Keratinocyte (primary cell): ENCODE measurements around the gene TRA2B. TPM values are rescaled to one million over a fixed set of nuclear protein-coding genes. Genes with fewer than 3 reads are reported as not detected.

Experiments
- DNase-seq: peaks from one replicate; pipeline ENCODE4 v3.0.0-alpha.2; 2011; ENCODE audit warnings: low read depth, missing footprints, low spot score
- FAIRE-seq: peaks from 2 replicates; lab custom pipeline; 2011; peaks lifted over from hg19 to GRCh38; lab: Jason Lieb, UNC
- H2AFZ ChIP-seq: 2 replicates; pipeline ENCODE4 v1.6.0; 2012; ENCODE audit warnings: low read length, control low read depth, inconsistent platforms; ENCODE audit not compliant: control insufficient read depth
- H3K27ac ChIP-seq: 2 replicates; pipeline ENCODE4 v1.5.1; 2011; ENCODE audit warnings: low read length; ENCODE audit not compliant: control insufficient read depth, insufficient read depth
- H3K27me3 ChIP-seq: 3 replicates; pipeline ENCODE4 v1.6.0; 2011; ENCODE audit warnings: low read length; ENCODE audit not compliant: control insufficient read depth, insufficient read depth; ENCODE audit errors: extremely low read depth
- H3K36me3 ChIP-seq, 2 experiments: 2 replicates in 1 of 2; 3 replicates in 1 of 2; pipeline ENCODE4 v1.5.1; 2011; ENCODE audit warnings: low read length in 2 of 2, mild to moderate bottlenecking in 1 of 2; ENCODE audit not compliant: control insufficient read depth in 2 of 2, insufficient read depth in 2 of 2; ENCODE audit errors: extremely low read depth in 1 of 2
- H3K4me1 ChIP-seq: 3 replicates; pipeline ENCODE4 v1.5.1; 2011; ENCODE audit warnings: low read length; ENCODE audit not compliant: control insufficient read depth, insufficient read depth; ENCODE audit errors: extremely low read depth
- H3K4me2 ChIP-seq: 3 replicates; pipeline ENCODE4 v1.6.0; 2011; ENCODE audit warnings: low read depth, low read length; ENCODE audit not compliant: control insufficient read depth, insufficient read depth; ENCODE audit errors: extremely low read depth
- H3K4me3 ChIP-seq, 3 experiments: fragments of 200-600 bp in 1 of 3; sonication (generic) in 1 of 3; 2 replicates in 2 of 3; 3 replicates in 1 of 3; pipeline ENCODE4 v1.5.1; 2011 to 2016; ENCODE audit warnings: low read length in 3 of 3, mild to moderate bottlenecking in 3 of 3, control low read depth in 2 of 3, inconsistent platforms in 1 of 3, low read depth in 1 of 3, mixed read lengths in 1 of 3, mixed run types in 1 of 3, moderate library complexity in 1 of 3; ENCODE audit not compliant: control insufficient read depth in 2 of 3, insufficient read depth in 2 of 3; ENCODE audit errors: extremely low read depth in 1 of 3
- H3K79me2 ChIP-seq: 2 replicates; pipeline ENCODE4 v1.6.0; 2012; ENCODE audit warnings: low read length; ENCODE audit not compliant: control insufficient read depth, insufficient read depth
- H3K9ac ChIP-seq: 3 replicates; pipeline ENCODE4 v1.6.0; 2011; ENCODE audit warnings: low read length; ENCODE audit not compliant: control insufficient read depth, insufficient read depth; ENCODE audit errors: extremely low read depth
- H3K9me1 ChIP-seq: 3 replicates; pipeline ENCODE4 v1.6.0; 2011; ENCODE audit warnings: low read length; ENCODE audit not compliant: control insufficient read depth, insufficient read depth; ENCODE audit errors: extremely low read depth
- H3K9me3 ChIP-seq: 2 replicates; pipeline ENCODE4 v1.5.1; 2012; ENCODE audit warnings: low read depth, low read length; ENCODE audit not compliant: control insufficient read depth
- H4K20me1 ChIP-seq: 3 replicates; pipeline ENCODE4 v1.6.0; 2011; ENCODE audit warnings: low read length; ENCODE audit not compliant: control insufficient read depth, insufficient read depth; ENCODE audit errors: extremely low read depth
- CTCF ChIP-seq, 3 experiments: IDR thresholded peaks in 1 of 3; conservative IDR thresholded peaks in 1 of 3; optimal IDR thresholded peaks in 1 of 3; 2 replicates in 2 of 3; 3 replicates in 1 of 3; pipeline versions ENCODE3 to v1.5.1; 2011; ENCODE audit warnings: low read length in 3 of 3, mild to moderate bottlenecking in 3 of 3, moderate library complexity in 2 of 3, control low read depth in 1 of 3, inconsistent platforms in 1 of 3; ENCODE audit not compliant: insufficient read depth in 2 of 3; ENCODE audit errors: extremely low read depth in 1 of 3
- EZH2 ChIP-seq: IDR thresholded peaks from one replicate; pipeline ENCODE4 v1.6.1; 2012; ENCODE audit warnings: inconsistent platforms, mild to moderate bottlenecking, low read length, moderate library complexity
- dilution Hi-C: fragments of 300-500 bp; cut with MboI; formaldehyde crosslinking; loops from one replicate; pipeline ENCODE4 v1.7.0; 2020; ENCODE audit warnings: low sequenced_read_pairs; ENCODE audit not compliant: extremely low pct_ligation_motif_present
- polyA plus RNA-seq, 5 experiments: library from polyadenylated mRNA; depleted of rRNA in 3 of 5; stranded (reverse) in 3 of 5; stranded (forward) in 1 of 5; unstranded in 1 of 5; fragments of >200 nt; gene quantifications; 1 replicate in 1 of 5; 2 replicates in 3 of 5; 3 replicates in 1 of 5; pipeline versions ENCODE4 v1.2.1 to v1.2.3, GENCODE V29; 2011 to 2012; ENCODE audit warnings: missing spikeins in 2 of 5, low read depth in 1 of 5, low replicate concordance in 1 of 5

The TRA2B gene
- polyA plus RNA-seq, 1 donor (not counting 4 experiments of a cell fraction or from before 2014, with no cell fraction given): 195 TPM

GRCh38 chr3:185982632-185983031 is 44.8 kb upstream of the TRA2B start:
- H3K4me1 ChIP-seq: no peaks in the 10 kb centered on the region
- peaks cover 0 to 2% of the 10 kb centered on the region in 2 experiments for H3K36me3 ChIP-seq
- no peaks in the 10 kb centered on the region for H4K20me1 ChIP-seq
- no peaks in the 10 kb centered on the region for H3K27me3 ChIP-seq
- no peaks in the 10 kb centered on the region for H3K9me1 ChIP-seq
- H3K27ac ChIP-seq: no peak overlapping the region
- H3K9me3 ChIP-seq: no peaks in the 10 kb centered on the region
- no peak for DNase-seq
- dilution Hi-C loops: no loop called here
- TF ChIP-seq EZH2 (no peak), CTCF (optimal IDR thresholded peaks at IDR 0.05 in 1 of 3, IDR thresholded peaks at IDR 0.05 in 1 of 3, conservative IDR thresholded peaks at IDR 0.05 in 1 of 3; ENCODE audit: extremely low read depth in 1 of 3, insufficient read depth in 2 of 3, low read length in 3 of 3) (no peak)
- H2AFZ ChIP-seq: no peak overlapping the region
- H3K4me3 ChIP-seq: no peak overlapping the region
- no peak overlapping the region for H3K9ac ChIP-seq
- H3K4me2 ChIP-seq: no peak overlapping the region
- no peak for FAIRE-seq
- H3K79me2 ChIP-seq: no peaks in the 10 kb centered on the region

GRCh38 chr3:185981621-185982020 is 43.8 kb upstream of the TRA2B start:
- no peak overlapping the region for H3K9ac ChIP-seq
- no peak overlapping the region for H3K27ac ChIP-seq
- H3K79me2 ChIP-seq: no peaks in the 10 kb centered on the region
- H3K4me2 ChIP-seq: no peak overlapping the region
- H3K9me3 ChIP-seq: no peaks in the 10 kb centered on the region
- H3K4me1 ChIP-seq: no peaks in the 10 kb centered on the region
- peaks cover 0 to 5% of the 10 kb centered on the region in 2 experiments for H3K36me3 ChIP-seq
- FAIRE-seq (no peak), DNase-seq (no peak)
- no peak overlapping the region for H3K4me3 ChIP-seq
- H3K27me3 ChIP-seq: no peaks in the 10 kb centered on the region
- H3K9me1 ChIP-seq: no peaks in the 10 kb centered on the region
- no peak overlapping the region for H2AFZ ChIP-seq
- dilution Hi-C loops: no loop called here
- TF ChIP-seq CTCF (optimal IDR thresholded peaks at IDR 0.05 in 1 of 3, IDR thresholded peaks at IDR 0.05 in 1 of 3, conservative IDR thresholded peaks at IDR 0.05 in 1 of 3; ENCODE audit: extremely low read depth in 1 of 3, insufficient read depth in 2 of 3, low read length in 3 of 3) (no peak), EZH2 (no peak)
- H4K20me1 ChIP-seq: no peaks in the 10 kb centered on the region
